Keratinocyte (primary cell): ENCODE measurements around the gene ZC3H18. TPM values are rescaled to one million over a fixed set of nuclear protein-coding genes. Genes with fewer than 3 reads are reported as not detected.

Experiments used
- DNase-seq: peaks from one replicate; pipeline ENCODE4 v3.0.0-alpha.2; 2011; ENCODE audit warnings: low read depth, missing footprints, low spot score
- FAIRE-seq: peaks from 2 replicates; lab custom pipeline; 2011; peaks lifted over from hg19 to GRCh38; lab: Jason Lieb, UNC
- H2AFZ ChIP-seq: 2 replicates; pipeline ENCODE4 v1.6.0; 2012; ENCODE audit warnings: low read length, control low read depth, inconsistent platforms; ENCODE audit not compliant: control insufficient read depth
- H3K27ac ChIP-seq: 2 replicates; pipeline ENCODE4 v1.5.1; 2011; ENCODE audit warnings: low read length; ENCODE audit not compliant: control insufficient read depth, insufficient read depth
- H3K27me3 ChIP-seq: 3 replicates; pipeline ENCODE4 v1.6.0; 2011; ENCODE audit warnings: low read length; ENCODE audit not compliant: control insufficient read depth, insufficient read depth; ENCODE audit errors: extremely low read depth
- H3K36me3 ChIP-seq, 2 experiments: 2 replicates in 1 of 2; 3 replicates in 1 of 2; pipeline ENCODE4 v1.5.1; 2011; ENCODE audit warnings: low read length in 2 of 2, mild to moderate bottlenecking in 1 of 2; ENCODE audit not compliant: control insufficient read depth in 2 of 2, insufficient read depth in 2 of 2; ENCODE audit errors: extremely low read depth in 1 of 2
- H3K4me1 ChIP-seq: 3 replicates; pipeline ENCODE4 v1.5.1; 2011; ENCODE audit warnings: low read length; ENCODE audit not compliant: control insufficient read depth, insufficient read depth; ENCODE audit errors: extremely low read depth
- H3K4me2 ChIP-seq: 3 replicates; pipeline ENCODE4 v1.6.0; 2011; ENCODE audit warnings: low read depth, low read length; ENCODE audit not compliant: control insufficient read depth, insufficient read depth; ENCODE audit errors: extremely low read depth
- H3K4me3 ChIP-seq, 3 experiments: fragments of 200-600 bp in 1 of 3; sonication (generic) in 1 of 3; 2 replicates in 2 of 3; 3 replicates in 1 of 3; pipeline ENCODE4 v1.5.1; 2011 to 2016; ENCODE audit warnings: low read length in 3 of 3, mild to moderate bottlenecking in 3 of 3, control low read depth in 2 of 3, inconsistent platforms in 1 of 3, low read depth in 1 of 3, mixed read lengths in 1 of 3, mixed run types in 1 of 3, moderate library complexity in 1 of 3; ENCODE audit not compliant: control insufficient read depth in 2 of 3, insufficient read depth in 2 of 3; ENCODE audit errors: extremely low read depth in 1 of 3
- H3K79me2 ChIP-seq: 2 replicates; pipeline ENCODE4 v1.6.0; 2012; ENCODE audit warnings: low read length; ENCODE audit not compliant: control insufficient read depth, insufficient read depth
- H3K9ac ChIP-seq: 3 replicates; pipeline ENCODE4 v1.6.0; 2011; ENCODE audit warnings: low read length; ENCODE audit not compliant: control insufficient read depth, insufficient read depth; ENCODE audit errors: extremely low read depth
- H3K9me1 ChIP-seq: 3 replicates; pipeline ENCODE4 v1.6.0; 2011; ENCODE audit warnings: low read length; ENCODE audit not compliant: control insufficient read depth, insufficient read depth; ENCODE audit errors: extremely low read depth
- H3K9me3 ChIP-seq: 2 replicates; pipeline ENCODE4 v1.5.1; 2012; ENCODE audit warnings: low read depth, low read length; ENCODE audit not compliant: control insufficient read depth
- H4K20me1 ChIP-seq: 3 replicates; pipeline ENCODE4 v1.6.0; 2011; ENCODE audit warnings: low read length; ENCODE audit not compliant: control insufficient read depth, insufficient read depth; ENCODE audit errors: extremely low read depth
- EZH2 ChIP-seq: IDR thresholded peaks from one replicate; pipeline ENCODE4 v1.6.1; 2012; ENCODE audit warnings: inconsistent platforms, mild to moderate bottlenecking, low read length, moderate library complexity
- dilution Hi-C: fragments of 300-500 bp; cut with MboI; formaldehyde crosslinking; loops from one replicate; pipeline ENCODE4 v1.7.0; 2020; ENCODE audit warnings: low sequenced_read_pairs; ENCODE audit not compliant: extremely low pct_ligation_motif_present
- polyA plus RNA-seq, 5 experiments: library from polyadenylated mRNA; depleted of rRNA in 3 of 5; stranded (reverse) in 3 of 5; stranded (forward) in 1 of 5; unstranded in 1 of 5; fragments of >200 nt; gene quantifications; 1 replicate in 1 of 5; 2 replicates in 3 of 5; 3 replicates in 1 of 5; pipeline versions ENCODE4 v1.2.1 to v1.2.3, GENCODE V29; 2011 to 2012; ENCODE audit warnings: missing spikeins in 2 of 5, low read depth in 1 of 5, low replicate concordance in 1 of 5
- TF ChIP-seq, protein P1 (sequence below), 3 experiments: IDR thresholded peaks in 1 of 3; conservative IDR thresholded peaks in 1 of 3; optimal IDR thresholded peaks in 1 of 3; 2 replicates in 2 of 3; 3 replicates in 1 of 3; pipeline versions ENCODE3 to v1.5.1; 2011; ENCODE audit warnings: low read length in 3 of 3, mild to moderate bottlenecking in 3 of 3, moderate library complexity in 2 of 3, control low read depth in 1 of 3, inconsistent platforms in 1 of 3; ENCODE audit not compliant: insufficient read depth in 2 of 3; ENCODE audit errors: extremely low read depth in 1 of 3

The ZC3H18 gene
- polyA plus RNA-seq, 1 donor (not counting 4 experiments of a cell fraction or from before 2014, with no cell fraction given): 7.5 TPM

DNA sequence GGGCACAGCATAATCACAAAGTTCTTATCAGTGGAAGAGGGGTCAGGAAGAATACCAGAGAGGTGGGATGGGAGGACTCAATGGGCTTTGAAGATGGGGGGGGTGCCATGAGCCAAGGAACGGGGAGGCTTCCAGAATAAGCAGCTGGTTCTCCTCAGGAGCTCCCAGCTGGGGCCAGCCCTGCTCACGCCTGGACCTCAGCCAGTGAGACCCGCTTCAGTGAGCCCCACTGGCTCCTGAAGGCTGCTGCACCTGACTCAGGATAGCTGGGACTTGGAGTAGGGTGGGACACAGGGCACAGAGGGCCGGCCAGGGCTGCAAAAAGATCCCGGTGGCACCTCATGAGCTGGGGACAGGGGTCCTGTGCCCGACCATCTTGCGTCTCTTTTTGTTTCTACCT, 24.4 kb upstream of the ZC3H18 start:
- H3K27me3 ChIP-seq: peaks cover 21% of the 10 kb centered on the region

DNA sequence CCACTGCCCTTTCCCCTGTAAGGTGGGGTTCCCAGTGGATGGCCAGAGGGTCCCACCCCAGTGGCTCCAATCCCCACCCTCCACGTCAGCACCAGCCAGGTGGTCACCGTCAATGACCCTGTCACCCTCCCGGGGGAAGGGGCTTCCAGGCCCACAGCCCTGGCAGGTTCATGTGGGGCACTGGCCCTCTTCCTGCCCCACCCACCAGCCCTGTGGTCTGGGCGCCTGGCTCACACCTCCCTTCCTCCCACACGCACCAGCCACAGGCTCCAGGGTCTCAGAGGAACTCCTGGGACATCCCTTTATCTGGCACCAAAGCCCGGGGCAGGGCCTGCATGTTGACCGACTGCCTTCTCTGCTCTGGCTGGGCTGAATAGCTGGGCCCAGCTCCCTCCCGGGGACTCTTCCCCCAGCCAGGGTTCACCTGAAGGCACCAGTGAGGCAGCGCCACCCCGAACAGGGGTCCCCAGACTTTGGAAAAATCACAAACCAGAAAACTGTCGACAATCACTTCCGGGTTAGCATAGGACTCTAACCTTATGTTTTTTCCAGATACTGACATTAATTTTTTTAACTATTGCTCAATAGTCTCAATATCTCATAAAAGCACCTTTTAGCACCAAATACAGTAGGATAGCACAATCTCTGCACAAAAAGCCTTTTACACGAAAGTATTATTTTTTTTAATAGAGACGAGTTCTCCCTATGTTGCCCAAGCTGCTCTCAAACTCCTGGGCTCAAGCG, 21.9 kb upstream of the ZC3H18 start:
- no peak overlapping the region for H3K4me2 ChIP-seq
- H3K27me3 ChIP-seq: peaks cover 29% of the 10 kb centered on the region
- H3K36me3 ChIP-seq: no peaks in the 10 kb centered on the region
- no peaks in the 10 kb centered on the region for H4K20me1 ChIP-seq
- H2AFZ ChIP-seq: no peak overlapping the region
- no peaks in the 10 kb centered on the region for H3K79me2 ChIP-seq
- no peak overlapping the region for H3K9ac ChIP-seq
- dilution Hi-C loops: no loop called here
- peaks cover 4% of the 10 kb centered on the region for H3K9me3 ChIP-seq
- no peaks in the 10 kb centered on the region for H3K4me1 ChIP-seq
- no peak overlapping the region for H3K4me3 ChIP-seq
- FAIRE-seq (no peak), DNase-seq (no peak)
- no peak overlapping the region for H3K27ac ChIP-seq
- H3K9me1 ChIP-seq: no peaks in the 10 kb centered on the region
- TF ChIP-seq, protein P1, sequence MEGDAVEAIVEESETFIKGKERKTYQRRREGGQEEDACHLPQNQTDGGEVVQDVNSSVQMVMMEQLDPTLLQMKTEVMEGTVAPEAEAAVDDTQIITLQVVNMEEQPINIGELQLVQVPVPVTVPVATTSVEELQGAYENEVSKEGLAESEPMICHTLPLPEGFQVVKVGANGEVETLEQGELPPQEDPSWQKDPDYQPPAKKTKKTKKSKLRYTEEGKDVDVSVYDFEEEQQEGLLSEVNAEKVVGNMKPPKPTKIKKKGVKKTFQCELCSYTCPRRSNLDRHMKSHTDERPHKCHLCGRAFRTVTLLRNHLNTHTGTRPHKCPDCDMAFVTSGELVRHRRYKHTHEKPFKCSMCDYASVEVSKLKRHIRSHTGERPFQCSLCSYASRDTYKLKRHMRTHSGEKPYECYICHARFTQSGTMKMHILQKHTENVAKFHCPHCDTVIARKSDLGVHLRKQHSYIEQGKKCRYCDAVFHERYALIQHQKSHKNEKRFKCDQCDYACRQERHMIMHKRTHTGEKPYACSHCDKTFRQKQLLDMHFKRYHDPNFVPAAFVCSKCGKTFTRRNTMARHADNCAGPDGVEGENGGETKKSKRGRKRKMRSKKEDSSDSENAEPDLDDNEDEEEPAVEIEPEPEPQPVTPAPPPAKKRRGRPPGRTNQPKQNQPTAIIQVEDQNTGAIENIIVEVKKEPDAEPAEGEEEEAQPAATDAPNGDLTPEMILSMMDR (optimal IDR thresholded peaks at IDR 0.05 in 1 of 3, IDR thresholded peaks at IDR 0.05 in 1 of 3, conservative IDR thresholded peaks at IDR 0.05 in 1 of 3; ENCODE audit: extremely low read depth in 1 of 3, insufficient read depth in 2 of 3, low read length in 3 of 3): no peak
- TF ChIP-seq EZH2: no peak

More for the DNA sequence above, 24.4 kb upstream of the ZC3H18 start:
- dilution Hi-C loops: no loop called here
- Histone ChIP-seq H3K27ac (no peak overlapping the region), H3K4me3 (no peak overlapping the region), H3K4me1 (no peaks in the 10 kb centered on the region), H3K79me2 (no peaks in the 10 kb centered on the region), H3K36me3 (no peaks in the 10 kb centered on the region), H3K4me2 (no peak overlapping the region), H3K9ac (no peak overlapping the region), H4K20me1 (no peaks in the 10 kb centered on the region), H2AFZ (no peak overlapping the region), H3K9me3 (peaks cover 7% of the 10 kb centered on the region), H3K9me1 (no peaks in the 10 kb centered on the region)
- no peak for DNase-seq
- no peak for TF ChIP-seq EZH2
- TF ChIP-seq, protein P1 (optimal IDR thresholded peaks at IDR 0.05 in 1 of 3, IDR thresholded peaks at IDR 0.05 in 1 of 3, conservative IDR thresholded peaks at IDR 0.05 in 1 of 3; ENCODE audit: extremely low read depth in 1 of 3, insufficient read depth in 2 of 3, low read length in 3 of 3): no peak
- no peak for FAIRE-seq
